K562 (cell line): Measurements from ENCODE around the gene TBC1D17.

Experiments
- CBX1 ChIP-seq: sonication (generic); IDR thresholded peaks from 2 replicates; pipeline ENCODE4 v1.6.1; 2016; ENCODE audit warnings: antibody characterized with exemption, low read depth, mild to moderate bottlenecking
- DDX20 ChIP-seq: fragments of 450-650 bp; IDR thresholded peaks from 2 replicates; pipeline ENCODE4 v1.6.1; 2016; ENCODE audit warnings: missing genetic modification characterization, low read depth, mild to moderate bottlenecking, missing compliant biosample characterization, moderate library complexity
- E2F3 ChIP-seq: fragments of 250-450 bp; sonication (Bioruptor Pico); IDR thresholded peaks from 2 replicates; pipeline ENCODE4 v1.4.0; 2020; ENCODE audit warnings: mild to moderate bottlenecking
- ESRRA ChIP-seq: fragments of 450-650 bp; IDR thresholded peaks from 2 replicates; pipeline ENCODE4 v1.6.1; 2014; ENCODE audit warnings: low read depth, mild to moderate bottlenecking, moderate library complexity, borderline replicate concordance
- FOS ChIP-seq: IDR thresholded peaks from 3 replicates; pipeline ENCODE4 v1.6.1; 2011; ENCODE audit not compliant: insufficient read length; ENCODE audit errors: extremely low read depth
- JUND ChIP-seq, 2 experiments: IDR thresholded peaks; 2 replicates in 1 of 2; 3 replicates in 1 of 2; pipeline ENCODE4 v1.6.1; 2011; ENCODE audit warnings: borderline replicate concordance in 2 of 2, low read depth in 2 of 2, low read length in 2 of 2, improper control_type of control experiment in 1 of 2, missing biosample characterization in 1 of 2, missing genetic modification characterization in 1 of 2, missing genetic modification reagents in 1 of 2
- MYBL2 ChIP-seq, 2 experiments: fragments of 450-650 bp in 1 of 2; sonication (generic) in 1 of 2; formaldehyde crosslinking in 1 of 2; IDR thresholded peaks; 2 replicates each; pipeline versions ENCODE4 v1.6.1 to v1.8.1; 2017 to 2022; ENCODE audit warnings: borderline replicate concordance in 1 of 2, inconsistent platforms in 1 of 2, low read depth in 1 of 2, mild to moderate bottlenecking in 1 of 2, missing genetic modification reagents in 1 of 2, moderate library complexity in 1 of 2
- PHB ChIP-seq: fragments of 250-450 bp; sonication (Bioruptor Pico); IDR thresholded peaks from 2 replicates; pipeline ENCODE4 v1.5.0; 2021
- TCF7L2 ChIP-seq: fragments of 150-350 bp; IDR thresholded peaks from 2 replicates; pipeline ENCODE4 v1.6.1; 2016; ENCODE audit warnings: low read depth, mild to moderate bottlenecking, low read length, moderate library complexity
- TF ChIP-seq, protein P1 (sequence below), 2 experiments: IDR thresholded peaks; 2 replicates each; pipeline ENCODE4 v1.6.1; 2012; ENCODE audit warnings: improper control_type of control experiment in 2 of 2, low read depth in 2 of 2, low read length in 2 of 2, borderline replicate concordance in 1 of 2

DNA sequence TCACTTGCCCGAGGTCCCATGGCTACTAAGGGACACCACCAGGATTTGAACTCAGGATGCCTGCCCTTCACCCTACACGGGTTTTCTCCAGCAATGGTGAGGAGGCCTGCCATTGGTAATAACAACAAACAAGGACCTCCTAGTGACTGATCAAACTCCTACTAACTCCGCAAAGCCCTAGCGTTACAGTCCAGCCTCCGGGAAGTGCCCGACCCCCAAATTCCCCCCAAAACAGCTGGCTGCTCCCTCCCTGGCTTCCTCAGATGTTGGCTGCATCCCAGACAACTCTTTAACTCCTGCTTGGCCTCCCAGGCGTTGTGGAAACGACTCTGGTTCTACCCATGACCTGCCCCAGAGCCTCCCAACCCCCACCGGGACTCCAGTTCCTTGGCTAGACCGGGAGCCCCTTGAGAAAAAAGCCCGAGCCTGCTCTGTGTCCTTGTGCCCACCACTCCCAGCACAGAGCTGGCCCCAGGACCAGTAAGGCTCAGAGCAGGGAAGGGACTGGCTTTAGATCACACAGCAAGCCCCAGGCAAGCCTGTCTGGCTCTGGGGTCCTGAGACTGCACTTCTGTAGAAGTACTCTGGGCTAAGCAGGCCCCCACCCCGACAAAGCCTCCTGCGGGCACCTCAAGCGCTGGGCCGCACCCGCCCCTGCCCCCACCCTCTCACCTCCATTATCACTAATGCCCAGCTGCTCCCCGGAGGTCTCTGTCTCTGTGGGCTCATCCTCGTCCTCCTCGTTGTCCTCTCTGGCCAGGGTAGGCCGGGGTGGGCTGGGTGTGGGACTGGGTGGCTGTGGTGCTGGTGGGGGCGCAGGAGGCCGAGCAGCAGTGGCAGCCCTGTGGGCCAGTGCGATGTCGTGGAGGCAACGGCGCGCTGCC lies 5.0 kb upstream of the TBC1D17 start:
- no peak for TF ChIP-seq MYBL2 (IDR thresholded peaks at IDR 0.05; ENCODE audit: low read depth)
- TF ChIP-seq MYBL2 (CRISPR knock-in tag; IDR thresholded peaks at IDR 0.05; ENCODE audit: borderline replicate concordance): no peak
- no peak for TF ChIP-seq ESRRA
- TF ChIP-seq DDX20 (tag): no peak
- TF ChIP-seq E2F3: no peak
- TF ChIP-seq FOS: no peak
- no peak for TF ChIP-seq TCF7L2
- no peak for TF ChIP-seq CBX1
- TF ChIP-seq PHB: no peak
- TF ChIP-seq, protein P1, sequence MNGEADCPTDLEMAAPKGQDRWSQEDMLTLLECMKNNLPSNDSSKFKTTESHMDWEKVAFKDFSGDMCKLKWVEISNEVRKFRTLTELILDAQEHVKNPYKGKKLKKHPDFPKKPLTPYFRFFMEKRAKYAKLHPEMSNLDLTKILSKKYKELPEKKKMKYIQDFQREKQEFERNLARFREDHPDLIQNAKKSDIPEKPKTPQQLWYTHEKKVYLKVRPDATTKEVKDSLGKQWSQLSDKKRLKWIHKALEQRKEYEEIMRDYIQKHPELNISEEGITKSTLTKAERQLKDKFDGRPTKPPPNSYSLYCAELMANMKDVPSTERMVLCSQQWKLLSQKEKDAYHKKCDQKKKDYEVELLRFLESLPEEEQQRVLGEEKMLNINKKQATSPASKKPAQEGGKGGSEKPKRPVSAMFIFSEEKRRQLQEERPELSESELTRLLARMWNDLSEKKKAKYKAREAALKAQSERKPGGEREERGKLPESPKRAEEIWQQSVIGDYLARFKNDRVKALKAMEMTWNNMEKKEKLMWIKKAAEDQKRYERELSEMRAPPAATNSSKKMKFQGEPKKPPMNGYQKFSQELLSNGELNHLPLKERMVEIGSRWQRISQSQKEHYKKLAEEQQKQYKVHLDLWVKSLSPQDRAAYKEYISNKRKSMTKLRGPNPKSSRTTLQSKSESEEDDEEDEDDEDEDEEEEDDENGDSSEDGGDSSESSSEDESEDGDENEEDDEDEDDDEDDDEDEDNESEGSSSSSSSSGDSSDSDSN (IDR thresholded peaks at IDR 0.05; ENCODE audit: borderline replicate concordance in 1 of 2, low read depth in 2 of 2, low read length in 2 of 2): no peak
- TF ChIP-seq JUND (IDR thresholded peaks at IDR 0.05; ENCODE audit: borderline replicate concordance, low read depth, low read length): no peak
- no peak for TF ChIP-seq JUND (tag; IDR thresholded peaks at IDR 0.05; ENCODE audit: borderline replicate concordance, low read depth, low read length)
